HG03520 (cell line): ENCODE measurements around the gene SDF2.
A peak's percentile ranks its signal among the peaks of the same experiment; 100 is the strongest.
"Not testable (repeated sequence)": the region's sequence is repeated elsewhere in the genome, so short reads cannot be mapped to it uniquely, and the experiment has no call there.

ENCODE experiments used
- ATAC-seq: cut with Tn5 transposase; IDR thresholded peaks from one replicate; pipeline ENCODE4 v1.9.1; 2021; ENCODE audit warnings: mild to moderate bottlenecking, moderate library complexity; ENCODE audit not compliant: unreplicated experiment

SDF2 gene

GRCh38 chr17:28635506-28635905, 26.2 kb downstream of the SDF2 start:
- ATAC-seq, result no peak

GRCh38 chr17:28634206-28634865, 27.4 kb downstream of the SDF2 start:
- ATAC-seq, result no peak

GRCh38 chr17:28626818-28627217, 34.9 kb downstream of the SDF2 start:
- ATAC-seq, result no peak

GRCh38 chr17:28624148-28624547, 37.6 kb downstream of the SDF2 start:
- ATAC-seq, result no peak

- ATAC-seq, result no peak
Observed at GRCh38 chr17:28623696-28624095, 38.0 kb downstream of the SDF2 start.

- no peak for ATAC-seq
Observed at GRCh38 chr17:28622186-28622585, 39.5 kb downstream of the SDF2 start.

- no peak for ATAC-seq
Observed at GRCh38 chr17:28620010-28620409, 41.7 kb downstream of the SDF2 start.

GRCh38 chr17:28618464-28618863, 43.2 kb downstream of the SDF2 start:
- ATAC-seq, result no peak

GRCh38 chr17:28616281-28616680, 45.4 kb downstream of the SDF2 start:
- ATAC-seq, result no peak

- no peak for ATAC-seq
Observed at GRCh38 chr17:28615260-28615940, 46.3 kb downstream of the SDF2 start.

- ATAC-seq, result no peak
Observed at GRCh38 chr17:28613931-28614381, 47.8 kb downstream of the SDF2 start, which contains the start of gene RSKR. TSS of gene RSKR (minus strand) at chr17:28614185. CDS start at chr17:28614161, 24 bp downstream.

GRCh38 chr17:28612936-28613872, 48.5 kb downstream of the SDF2 start:
- no peak for ATAC-seq

GRCh38 chr17:28612531-28612930, 49.2 kb downstream of the SDF2 start:
- no peak for ATAC-seq

GRCh38 chr17:28610376-28610775, 51.3 kb downstream of the SDF2 start:
- ATAC-seq, result no peak

- not testable (repeated sequence) for ATAC-seq
Observed at GRCh38 chr17:28604031-28604430, 57.7 kb downstream of the SDF2 start.

GRCh38 chr17:28599311-28600184, 62.2 kb downstream of the SDF2 start:
- peak; percentile 38 for ATAC-seq

- ATAC-seq, result peak; percentile 75
Observed at GRCh38 chr17:28598799-28599310, 62.9 kb downstream of the SDF2 start, which contains the start of gene SPAG5. TSS of gene SPAG5 (minus strand) at chr17:28599025. CDS start at chr17:28598946, 79 bp downstream.

GRCh38 chr17:28598389-28598788, 63.3 kb downstream of the SDF2 start:
- no peak for ATAC-seq
